NCI-H1417 treated with DMSO at 0.1 percent for 48 hours (cell line): ENCODE data around the gene HSF4.
"Not testable (repeated sequence)": the region's sequence is repeated elsewhere in the genome, so short reads cannot be mapped to it uniquely, and the experiment has no call there.

Source experiments
- DNase-seq: peaks from one replicate; lab custom pipeline; 2025; lab: John Stamatoyannopoulos, UW

The HSF4 gene

GRCh38 chr16:67164599-67165061, at the start of gene HSF4:
HSF4 (plus strand) TSS chr16:67164745; CDS start chr16:67164812, 67 bp downstream.
- DNase-seq = no peak

- DNase-seq = no peak
Observed at GRCh38 chr16:67114793-67115192, 49.8 kb upstream of the HSF4 start.

GRCh38 chr16:67115639-67116038, 48.9 kb upstream of the HSF4 start:
- DNase-seq = no peak

GRCh38 chr16:67116388-67117311, 47.9 kb upstream of the HSF4 start:
- no peak for DNase-seq

GRCh38 chr16:67117716-67118115, 46.8 kb upstream of the HSF4 start:
- DNase-seq = no peak

- DNase-seq = no peak
Observed at GRCh38 chr16:67120025-67120424, 44.5 kb upstream of the HSF4 start.

- not testable (repeated sequence) for DNase-seq
Observed at GRCh38 chr16:67122799-67123198, 41.7 kb upstream of the HSF4 start.

GRCh38 chr16:67128417-67128816, 36.1 kb upstream of the HSF4 start:
- DNase-seq = no peak

- no peak for DNase-seq
Observed at GRCh38 chr16:67128887-67129286, 35.7 kb upstream of the HSF4 start.

- DNase-seq = no peak
Observed at GRCh38 chr16:67129422-67129821, 35.1 kb upstream of the HSF4 start.

- no peak for DNase-seq
Observed at GRCh38 chr16:67137605-67138004, 26.9 kb upstream of the HSF4 start.

GRCh38 chr16:67141391-67141790, 23.2 kb upstream of the HSF4 start:
- DNase-seq = no peak

- DNase-seq = no peak
Observed at GRCh38 chr16:67142342-67142741, 22.2 kb upstream of the HSF4 start.

GRCh38 chr16:67144943-67145342, 19.6 kb upstream of the HSF4 start:
- DNase-seq = no peak

- no peak for DNase-seq
Observed at GRCh38 chr16:67145746-67146145, 18.8 kb upstream of the HSF4 start.

- no peak for DNase-seq
Observed at GRCh38 chr16:67146523-67147357, 17.8 kb upstream of the HSF4 start.

GRCh38 chr16:67147437-67148140, 17.0 kb upstream of the HSF4 start:
- DNase-seq = no peak

GRCh38 chr16:67148221-67148620, 16.3 kb upstream of the HSF4 start:
- DNase-seq = no peak

- DNase-seq = no peak
Observed at GRCh38 chr16:67148656-67149275, 15.8 kb upstream of the HSF4 start.

- no peak for DNase-seq
Observed at GRCh38 chr16:67149276-67150046, 15.1 kb upstream of the HSF4 start.
